ENCODE data around the gene KRT83.

KRT83 gene

GRCh38 chr12:52300796-52301691, 20.2 kb downstream of the KRT83 start:
- Histone ChIP-seq H3K9me3 (no peaks in the 10 kb centered on the region), H3K27me3 (no peaks in the 10 kb centered on the region), H3K27ac (no peak overlapping the region), H3K36me3 (no peaks in the 10 kb centered on the region), H3K4me1 (no peaks in the 10 kb centered on the region), H3K4me3 (no peak overlapping the region)
- TF ChIP-seq, protein P1, sequence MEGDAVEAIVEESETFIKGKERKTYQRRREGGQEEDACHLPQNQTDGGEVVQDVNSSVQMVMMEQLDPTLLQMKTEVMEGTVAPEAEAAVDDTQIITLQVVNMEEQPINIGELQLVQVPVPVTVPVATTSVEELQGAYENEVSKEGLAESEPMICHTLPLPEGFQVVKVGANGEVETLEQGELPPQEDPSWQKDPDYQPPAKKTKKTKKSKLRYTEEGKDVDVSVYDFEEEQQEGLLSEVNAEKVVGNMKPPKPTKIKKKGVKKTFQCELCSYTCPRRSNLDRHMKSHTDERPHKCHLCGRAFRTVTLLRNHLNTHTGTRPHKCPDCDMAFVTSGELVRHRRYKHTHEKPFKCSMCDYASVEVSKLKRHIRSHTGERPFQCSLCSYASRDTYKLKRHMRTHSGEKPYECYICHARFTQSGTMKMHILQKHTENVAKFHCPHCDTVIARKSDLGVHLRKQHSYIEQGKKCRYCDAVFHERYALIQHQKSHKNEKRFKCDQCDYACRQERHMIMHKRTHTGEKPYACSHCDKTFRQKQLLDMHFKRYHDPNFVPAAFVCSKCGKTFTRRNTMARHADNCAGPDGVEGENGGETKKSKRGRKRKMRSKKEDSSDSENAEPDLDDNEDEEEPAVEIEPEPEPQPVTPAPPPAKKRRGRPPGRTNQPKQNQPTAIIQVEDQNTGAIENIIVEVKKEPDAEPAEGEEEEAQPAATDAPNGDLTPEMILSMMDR (IDR thresholded peaks at IDR 0.05): no peak
- intact Hi-C loops (cut with DNase I; ENCODE audit: low total_unique reads): no loop called here
- no peak for DNase-seq

GRCh38 chr12:52298677-52299190, 22.5 kb downstream of the KRT83 start:
- DNase-seq: no peak
- no peaks in the 10 kb centered on the region for H3K9me3 ChIP-seq
- H3K27me3 ChIP-seq: peaks cover 0 to under 1% of the 10 kb centered on the region in 2 donors
- TF ChIP-seq, protein P1 (IDR thresholded peaks at IDR 0.05): no peak
- H3K4me1 ChIP-seq: no peaks in the 10 kb centered on the region
- no peak overlapping the region for H3K4me3 ChIP-seq
- H3K27ac ChIP-seq: no peak overlapping the region
- intact Hi-C loops (cut with DNase I; ENCODE audit: low total_unique reads): no loop called here
- H3K36me3 ChIP-seq: no peaks in the 10 kb centered on the region

- peaks cover 0 to 7% of the 10 kb centered on the region in 2 donors for H3K27me3 ChIP-seq
- DNase-seq: no peak
- intact Hi-C loops (cut with DNase I; ENCODE audit: low total_unique reads): no loop called here
- no peaks in the 10 kb centered on the region for H3K36me3 ChIP-seq
- H3K9me3 ChIP-seq: no peaks in the 10 kb centered on the region
- no peak overlapping the region for H3K27ac ChIP-seq
- no peaks in the 10 kb centered on the region for H3K4me1 ChIP-seq
- TF ChIP-seq, protein P1 (IDR thresholded peaks at IDR 0.05): no peak
- H3K4me3 ChIP-seq: no peak overlapping the region
These were observed 24.5 kb downstream of the KRT83 start for GRCh38 chr12:52296572-52297215.

DNA sequence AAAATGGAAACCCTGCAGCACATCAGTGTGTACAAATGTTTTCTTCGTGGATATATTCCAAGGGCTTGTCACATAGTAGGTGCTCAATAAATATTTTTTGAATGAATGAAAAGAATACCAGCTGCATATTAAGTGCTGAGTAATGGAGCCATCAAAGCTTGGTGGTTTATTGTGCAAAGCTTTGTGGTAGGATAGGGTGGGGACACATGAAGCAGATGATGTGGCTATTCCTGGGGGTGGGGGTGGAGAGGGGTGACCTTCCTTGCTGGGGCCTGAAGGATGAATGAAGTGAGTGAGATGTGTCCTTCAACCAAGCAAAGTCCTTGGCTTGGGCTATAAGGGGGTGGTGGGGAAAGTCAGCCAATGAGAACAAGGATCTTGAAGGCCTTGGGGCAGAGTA, 25.5 kb downstream of the KRT83 start:
- no peak overlapping the region for H3K27ac ChIP-seq
- TF ChIP-seq, protein P1 (IDR thresholded peaks at IDR 0.05): no peak
- H3K36me3 ChIP-seq: no peaks in the 10 kb centered on the region
- peaks cover 0 to 11% of the 10 kb centered on the region in 2 donors for H3K27me3 ChIP-seq
- no peaks in the 10 kb centered on the region for H3K9me3 ChIP-seq
- intact Hi-C loops (cut with DNase I; ENCODE audit: low total_unique reads): no loop called here
- no peak overlapping the region for H3K4me3 ChIP-seq
- no peaks in the 10 kb centered on the region for H3K4me1 ChIP-seq
- DNase-seq: no peak

DNA sequence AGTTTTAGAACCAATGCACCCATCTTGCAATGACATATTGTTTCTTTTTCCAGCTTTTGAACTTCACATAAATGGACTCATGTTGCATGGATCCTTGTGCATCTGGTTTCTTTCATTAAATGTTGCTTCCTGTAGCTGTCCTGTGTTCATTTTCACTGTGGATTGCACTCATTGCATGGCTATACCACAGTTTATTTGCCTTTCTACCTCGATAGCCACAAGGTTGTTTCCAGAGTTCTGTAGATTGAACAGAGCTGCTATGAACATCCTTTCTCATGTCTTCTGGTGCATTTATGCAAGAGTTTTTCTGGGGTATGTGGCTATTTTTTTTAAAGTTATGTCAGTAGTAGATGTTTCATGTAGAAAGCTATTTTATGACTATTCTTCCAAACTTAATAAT, 26.4 kb downstream of the KRT83 start:
- Histone ChIP-seq H3K27ac (no peak overlapping the region), H3K27me3 (peaks cover 0 to 11% of the 10 kb centered on the region in 2 donors), H3K4me3 (no peak overlapping the region), H3K36me3 (no peaks in the 10 kb centered on the region), H3K9me3 (no peaks in the 10 kb centered on the region), H3K4me1 (no peaks in the 10 kb centered on the region)
- TF ChIP-seq, protein P1 (IDR thresholded peaks at IDR 0.05): no peak
- DNase-seq: no peak
- intact Hi-C loops (cut with DNase I; ENCODE audit: low total_unique reads): no loop called here

Data from tibial artery (tissue), 4 donors.